T-helper 2 cell treated with Interferon-gamma antibody and Interleukin-4, amounts not matched to agents 100 ng/mL and 5 ng/mL, for 36 hours (primary cell): ENCODE measurements around the gene UVRAG. TPM values are rescaled to one million over a fixed set of nuclear protein-coding genes. Genes with fewer than 3 reads are reported as not detected.

ENCODE experiments used
- intact Hi-C: fragments of 100-400 bp; cut with micrococcal nuclease; formaldehyde crosslinking; loops from one replicate; pipeline ENCODE4 v1.15.1; 2023
- total RNA-seq: library from RNA; stranded (reverse); gene quantifications from 2 replicates; pipeline ENCODE4 v1.2.3, GENCODE V29; 2022

The UVRAG gene
- total RNA-seq, 1 donor from 2014 or later, result 24.0 TPM

GRCh38 chr11:75802913-75803820 is 11.8 kb upstream of the UVRAG start:
- intact Hi-C loops, result loop anchor here (1.0 to 10.0 kb wide), 6 partner anchors 11 to 514 kb away; partner anchors contain the start of gene DGAT2

- intact Hi-C loops, result loop anchor here (10.0 kb wide), 1 partner anchor 84 kb away; no protein-coding TSS in a partner anchor
These were observed 5.9 kb upstream of the UVRAG start for GRCh38 chr11:75809111-75809510.

- intact Hi-C loops, result loop anchor here (10.0 kb wide), 3 partner anchors 85 to 865 kb away; partner anchors contain the start of genes EMSY, SPCS2 and XRRA1
These were observed 5.0 kb upstream of the UVRAG start for GRCh38 chr11:75809991-75810390.

GRCh38 chr11:75810637-75811390 is 4.2 kb upstream of the UVRAG start:
- intact Hi-C loops, result loop anchor here (10.0 kb wide), 2 partner anchors 634 to 866 kb away; partner anchors contain the start of genes EMSY, SPCS2 and XRRA1

GRCh38 chr11:75811485-75811884 is 3.5 kb upstream of the UVRAG start:
- intact Hi-C loops, result loop anchor here (10.0 kb wide), 2 partner anchors 633 to 867 kb away; partner anchors contain the start of genes EMSY, SPCS2 and XRRA1

- intact Hi-C loops, result loop anchor here (10.0 kb wide), 2 partner anchors 632 to 868 kb away; partner anchors contain the start of genes EMSY, SPCS2 and XRRA1
These were observed 2.4 kb upstream of the UVRAG start for GRCh38 chr11:75812542-75813040.

GRCh38 chr11:75813124-75813523 is 1.9 kb upstream of the UVRAG start:
- intact Hi-C loops, result loop anchor here (10.0 kb wide), 2 partner anchors 632 to 868 kb away; partner anchors contain the start of genes EMSY, SPCS2 and XRRA1

- intact Hi-C loops, result loop anchor here (1.0 to 10.0 kb wide), 6 partner anchors 10 to 869 kb away; partner anchors contain the start of genes DGAT2, EMSY, GVQW3 and SERPINH1
These were observed 1.4 kb upstream of the UVRAG start for GRCh38 chr11:75813622-75814039.

GRCh38 chr11:75814363-75814676 is 690 bp upstream of the UVRAG start:
- intact Hi-C loops, result loop anchor here (1.0 to 10.0 kb wide), 6 partner anchors 11 to 870 kb away; partner anchors contain the start of genes DGAT2, EMSY, GVQW3 and SERPINH1

- intact Hi-C loops, result loop anchor here (1.0 to 10.0 kb wide), 4 partner anchors 420 to 871 kb away; partner anchors contain the start of genes EMSY, GVQW3, SPCS2 and THAP12
These were observed 547 bp downstream of the UVRAG start for GRCh38 chr11:75815345-75816168.

- intact Hi-C loops, result loop anchor here (10.0 kb wide), 2 partner anchors 628 to 872 kb away; partner anchors contain the start of genes EMSY, SPCS2 and XRRA1
These were observed 1.7 kb downstream of the UVRAG start for GRCh38 chr11:75816561-75817239.

- intact Hi-C loops, result no loop called here
These were observed 5.6 kb downstream of the UVRAG start for GRCh38 chr11:75820645-75821044.

GRCh38 chr11:75821202-75821601 is 6.2 kb downstream of the UVRAG start:
- intact Hi-C loops, result no loop called here

GRCh38 chr11:75822541-75822940 is 7.5 kb downstream of the UVRAG start:
- intact Hi-C loops, result no loop called here

- intact Hi-C loops, result no loop called here
These were observed 8.4 kb downstream of the UVRAG start for GRCh38 chr11:75823415-75823814.

GRCh38 chr11:75823946-75824345 is 8.9 kb downstream of the UVRAG start:
- intact Hi-C loops, result no loop called here

GRCh38 chr11:75826461-75827230 is 11.6 kb downstream of the UVRAG start:
- intact Hi-C loops, result no loop called here

- intact Hi-C loops, result no loop called here
These were observed 12.6 kb downstream of the UVRAG start for GRCh38 chr11:75827562-75827961.
